Left ventricle myocardium superior (tissue), 1 donor: ENCODE measurements around the gene FOXI2. TPM values are rescaled to one million over a fixed set of nuclear protein-coding genes. Genes with fewer than 3 reads are reported as not detected.

Source experiments
- ATAC-seq: fragments of 200-7000 bp; cut with Tn5 transposase; one replicate; pipeline ENCODE4 v1.9.1; 2020; ENCODE audit warnings: mild to moderate bottlenecking, moderate library complexity
- DNase-seq: peaks from one replicate; pipeline ENCODE4 v3.0.0-alpha.2; 2020
- intact Hi-C: fragments of 100-400 bp; cut with micrococcal nuclease; formaldehyde crosslinking; loops from one replicate; pipeline ENCODE4 v1.11.0; 2022
- total RNA-seq: library from RNA; stranded (reverse); fragmentation: NEBNext Ultra II Directional; extraction: Animal tissue kit (Norgen Biotek cat#: 25700); gene quantifications from one replicate; pipeline ENCODE4 v1.2.1, GENCODE V29; 2021
- donor health status: DM: no; HTN: yes; CAD: no; lungs with severe emphysema.

FOXI2 gene
- total RNA-seq, 1 donor from 2014 or later, result not detected

GRCh38 chr10:127738512-127739424, 1.8 kb downstream of the FOXI2 start:
- DNase-seq (no peak), ATAC-seq (no peak)
- intact Hi-C loops, result no loop called here

- intact Hi-C loops, result no loop called here
- DNase-seq (no peak), ATAC-seq (no peak)
Measured at GRCh38 chr10:127739908-127740307, 2.9 kb downstream of the FOXI2 start.

GRCh38 chr10:127740596-127740995, 3.6 kb downstream of the FOXI2 start:
- DNase-seq (no peak), ATAC-seq (no peak)
- intact Hi-C loops, result no loop called here

GRCh38 chr10:127743205-127743604, 6.2 kb downstream of the FOXI2 start:
- DNase-seq, result no peak
- ATAC-seq, result no peak
- intact Hi-C loops, result no loop called here

GRCh38 chr10:127744956-127745355, 8.0 kb downstream of the FOXI2 start:
- intact Hi-C loops, result no loop called here
- ATAC-seq (no peak), DNase-seq (no peak)

DNA sequence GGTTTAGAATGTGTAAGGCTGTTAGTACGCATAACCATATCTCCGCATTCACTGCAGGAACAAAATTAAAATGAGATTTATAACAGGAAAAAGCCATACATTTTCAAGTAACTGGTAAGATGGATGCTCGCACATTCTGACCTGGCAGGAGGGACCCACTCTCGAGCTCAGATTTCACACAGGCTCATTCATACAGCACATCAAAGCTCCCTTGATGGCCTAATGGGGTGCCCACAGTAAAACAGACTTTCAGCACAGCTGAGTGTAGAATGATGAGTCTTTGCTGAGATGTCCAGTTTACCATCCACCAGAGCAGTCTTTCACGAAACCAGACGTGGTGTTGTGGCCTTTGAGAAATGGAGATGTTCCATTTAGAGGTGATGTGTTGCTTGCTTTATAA, 8.9 kb downstream of the FOXI2 start:
- intact Hi-C loops, result no loop called here
- no peak for ATAC-seq

DNA sequence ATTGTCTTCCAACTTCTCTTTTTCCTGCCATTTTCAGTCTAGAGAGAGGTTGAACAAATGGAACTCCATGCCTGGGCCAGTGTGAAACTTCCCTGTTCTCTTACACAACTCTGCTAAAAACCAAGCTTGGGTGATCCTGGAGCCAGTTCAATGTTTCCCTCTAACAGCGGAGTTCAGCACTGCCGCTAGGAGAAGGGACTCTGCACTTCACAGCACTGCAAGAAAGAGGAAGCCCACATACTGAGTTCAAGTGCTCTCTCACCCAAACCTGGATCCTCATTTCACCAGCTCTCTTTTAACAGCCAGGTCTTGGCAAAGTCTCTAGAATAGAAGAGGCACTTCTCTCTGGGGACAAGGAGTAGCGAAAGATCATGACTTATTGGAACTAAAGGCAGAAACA, 18.8 kb downstream of the FOXI2 start:
- ATAC-seq (no peak), DNase-seq (no peak)
- intact Hi-C loops, result no loop called here

More for the DNA sequence above, 8.9 kb downstream of the FOXI2 start:
- DNase-seq, result no peak

DNA sequence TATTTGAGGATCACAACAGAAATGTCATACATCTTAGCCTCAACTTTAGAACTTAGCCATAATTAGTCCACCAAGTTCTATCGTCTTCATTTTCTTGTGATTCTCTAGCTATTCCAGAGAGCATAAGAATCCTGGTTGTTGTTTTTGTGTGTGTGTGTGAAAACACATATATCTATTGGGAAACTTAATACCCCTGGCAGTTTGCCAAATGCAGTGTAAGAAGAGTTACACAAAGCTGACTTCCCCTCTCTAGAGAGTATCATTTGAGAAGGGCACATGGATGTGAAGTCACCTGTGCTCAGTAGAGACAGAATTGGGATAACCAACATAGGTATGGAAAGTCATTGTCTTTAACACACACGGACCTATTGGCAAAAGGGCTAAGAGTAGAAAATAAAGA, 19.3 kb downstream of the FOXI2 start:
- intact Hi-C loops, result no loop called here
- no peak for ATAC-seq
- DNase-seq, result no peak

DNA sequence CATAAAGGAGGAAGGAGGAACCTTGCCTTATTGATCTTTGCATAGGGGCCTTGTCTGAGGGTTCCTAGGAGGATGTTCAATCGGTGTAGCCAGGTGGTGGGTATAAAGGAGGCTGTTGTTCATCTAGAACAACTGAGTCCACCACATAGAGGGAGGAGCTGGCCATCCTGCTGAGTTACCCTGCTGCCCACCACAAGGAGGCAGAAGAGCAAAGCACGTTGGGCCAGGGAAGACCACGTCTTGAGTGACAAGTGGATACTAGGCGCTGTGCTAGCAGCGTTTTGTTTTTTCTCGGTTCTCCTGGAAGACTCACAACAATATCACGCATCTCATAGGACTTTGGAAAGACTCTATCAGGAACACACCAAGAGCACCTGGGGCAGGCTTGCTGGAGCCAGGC, 20.0 kb downstream of the FOXI2 start:
- ATAC-seq (no peak), DNase-seq (no peak)
- intact Hi-C loops, result no loop called here

- ATAC-seq (no peak), DNase-seq (no peak)
- intact Hi-C loops, result no loop called here
Measured at GRCh38 chr10:127759276-127759675, 22.3 kb downstream of the FOXI2 start.

DNA sequence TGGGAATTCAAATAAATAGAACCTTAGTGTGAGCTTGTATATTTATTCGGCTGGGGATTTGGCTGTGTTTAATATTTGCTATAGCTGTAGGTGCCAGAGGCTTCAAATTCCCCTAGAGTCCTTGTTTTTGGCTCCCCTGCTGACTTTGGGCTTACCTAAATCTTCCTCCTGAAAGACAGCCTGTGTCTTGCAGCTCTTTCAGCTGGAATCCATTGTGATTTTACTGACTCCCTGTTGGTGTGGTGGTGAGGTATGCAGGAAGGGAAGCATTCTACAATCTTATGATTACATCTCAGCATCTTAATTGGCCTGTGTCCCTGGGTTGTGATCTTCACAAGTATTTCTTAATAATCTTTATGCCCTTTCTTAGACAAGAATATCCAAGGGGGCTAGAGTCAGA, 25.9 kb downstream of the FOXI2 start:
- no peak for DNase-seq
- ATAC-seq, result no peak
- intact Hi-C loops, result no loop called here

DNA sequence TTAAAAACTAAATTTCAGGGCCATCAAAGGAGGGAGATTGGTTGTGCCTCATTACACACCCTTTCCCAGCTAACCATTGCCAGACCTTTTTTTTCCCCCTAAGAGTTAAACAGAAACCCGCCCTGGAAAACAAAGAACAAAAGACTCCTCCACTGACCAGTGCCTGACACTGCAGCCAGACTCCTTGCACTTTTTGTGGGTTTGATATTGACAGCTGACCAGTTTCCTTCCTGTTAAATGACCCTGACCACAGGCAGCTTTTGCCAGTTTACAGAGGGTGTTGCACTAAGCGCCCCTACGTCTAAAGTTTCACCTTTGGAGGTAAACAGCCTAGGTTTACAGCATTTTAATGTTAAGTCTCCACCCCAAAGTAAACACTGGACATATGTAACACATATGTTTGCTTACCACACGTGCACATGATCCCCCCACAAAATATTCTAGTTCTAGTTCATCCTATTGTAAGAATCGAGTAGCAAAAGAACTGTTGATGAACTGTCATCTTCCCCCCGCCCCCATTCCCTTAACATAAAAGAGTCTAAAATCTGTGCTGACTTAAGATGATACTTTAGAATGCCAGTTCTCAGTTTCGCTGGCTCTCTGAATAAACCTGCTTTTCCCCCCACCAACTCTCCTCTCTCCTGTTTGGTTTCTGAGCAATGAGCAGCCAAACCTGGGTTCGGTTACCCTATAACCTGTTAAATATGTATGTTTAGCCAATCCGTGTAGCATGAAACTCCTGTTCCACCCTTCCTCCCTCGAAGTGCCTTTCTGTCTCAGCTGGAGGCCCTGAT, 38.0 kb downstream of the FOXI2 start:
- intact Hi-C loops, result no loop called here
- DNase-seq (no peak), ATAC-seq (no peak)

- DNase-seq, result no peak
- ATAC-seq, result no peak
- intact Hi-C loops, result no loop called here
Measured at GRCh38 chr10:127776816-127777215, 39.8 kb downstream of the FOXI2 start.

GRCh38 chr10:127781412-127781811, 44.4 kb downstream of the FOXI2 start:
- ATAC-seq, result no peak
- DNase-seq, result no peak
- intact Hi-C loops, result no loop called here

DNA sequence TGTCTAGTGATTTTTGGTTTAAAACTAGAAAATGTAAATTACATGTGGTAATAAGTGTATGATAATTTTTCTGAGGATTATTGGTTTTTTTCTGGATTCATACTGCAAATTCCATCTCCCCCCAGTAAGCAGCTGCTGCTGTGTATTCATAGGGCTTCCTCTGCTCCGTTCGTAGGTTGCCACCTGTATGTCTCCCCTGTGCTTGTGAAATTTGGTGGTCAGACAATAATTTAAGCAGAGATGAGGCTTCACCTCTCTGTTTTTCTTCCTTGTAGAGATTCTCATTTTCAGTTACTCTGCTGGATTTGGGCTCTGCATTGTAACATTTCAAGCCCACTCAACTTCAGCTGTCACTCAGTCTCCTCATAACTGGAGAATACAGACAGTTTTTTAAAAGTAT, 50.9 kb downstream of the FOXI2 start:
- no peak for DNase-seq
- intact Hi-C loops, result no loop called here
- no peak for ATAC-seq

DNA sequence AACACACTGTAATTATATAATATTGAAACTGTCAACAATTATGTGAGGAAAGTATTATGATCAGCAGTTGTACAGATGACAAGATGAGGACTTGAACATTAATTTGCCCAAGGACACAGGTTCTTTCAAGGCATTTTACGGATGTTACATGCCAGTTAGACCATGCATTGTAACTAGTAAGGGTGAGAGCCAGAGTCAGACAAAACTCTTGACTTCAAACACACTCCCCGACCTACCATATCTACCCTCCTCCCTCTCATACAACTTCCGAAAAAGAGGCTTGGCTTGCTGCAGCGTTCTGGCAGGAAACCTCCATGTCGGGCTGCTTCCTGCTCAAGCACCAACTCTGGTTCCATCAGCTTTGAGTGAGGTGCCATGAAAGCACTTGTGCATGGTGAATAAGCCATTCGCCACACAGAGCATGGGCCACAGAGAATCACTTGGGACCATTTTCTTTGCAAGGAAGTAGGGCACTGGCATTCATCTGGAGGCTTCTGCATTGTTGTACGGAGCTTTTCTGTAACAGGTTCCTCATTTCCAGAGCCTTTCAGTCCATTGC, 53.2 kb downstream of the FOXI2 start:
- no peak for ATAC-seq
- intact Hi-C loops, result no loop called here
- no peak for DNase-seq
